Aorta (tissue), 5 donors: ENCODE data around the gene PHLDA2. TPM values are rescaled to one million over a fixed set of nuclear protein-coding genes. Genes with fewer than 3 reads are reported as not detected.

ENCODE experiments used
- ATAC-seq: fragments of 200-7000 bp; cut with Tn5 transposase; one replicate; pipeline ENCODE4 v1.9.1; 2022; ENCODE audit warnings: moderate library complexity; ENCODE audit not compliant: low FRiP score
- DNase-seq, 2 donors: peaks; one replicate each; pipeline ENCODE4 v3.0.0-alpha.2; 2020
- H3K27ac ChIP-seq, 2 donors: one replicate each; pipeline ENCODE4 v1.5.1; 2013; ENCODE audit warnings: low read length in 2 of 2, mild to moderate bottlenecking in 2 of 2, moderate library complexity in 2 of 2, control low read depth in 1 of 2, inconsistent platforms in 1 of 2, low read depth in 1 of 2
- H3K27me3 ChIP-seq, 2 donors: one replicate each; pipeline ENCODE4 v1.6.1; 2013; ENCODE audit warnings: control low read depth in 1 of 2, low read length in 1 of 2, mild to moderate bottlenecking in 1 of 2, moderate library complexity in 1 of 2; ENCODE audit not compliant: insufficient read depth in 2 of 2, control insufficient read depth in 1 of 2
- H3K36me3 ChIP-seq, 2 donors: one replicate each; pipeline ENCODE4 v1.6.1; 2013; ENCODE audit warnings: control low read depth in 1 of 2, low read length in 1 of 2, mild to moderate bottlenecking in 1 of 2; ENCODE audit not compliant: insufficient read depth in 2 of 2, control insufficient read depth in 1 of 2
- H3K4me1 ChIP-seq, 2 donors: one replicate each; pipeline ENCODE4 v1.6.1; 2013; ENCODE audit warnings: low read length in 2 of 2, control low read depth in 1 of 2, mild to moderate bottlenecking in 1 of 2, moderate library complexity in 1 of 2; ENCODE audit not compliant: insufficient read depth in 2 of 2, control insufficient read depth in 1 of 2
- H3K4me3 ChIP-seq, 2 donors: one replicate each; pipeline ENCODE4 v1.5.1; 2013; ENCODE audit warnings: low read length in 2 of 2, control low read depth in 1 of 2, mild to moderate bottlenecking in 1 of 2
- H3K9me3 ChIP-seq: one replicate; pipeline ENCODE4 v1.6.1; 2013; ENCODE audit warnings: mild to moderate bottlenecking, low read length; ENCODE audit not compliant: control insufficient read depth
- WGBS, 2 donors: extraction: QIAGEN DNeasy Blood & Tissue Kit; methylation state at CpG; one replicate each; pipeline ENCODE4 v1.1.7; 2013; 5-methylcytosine and 5-hydroxymethylcytosine counted together
- intact Hi-C, 2 donors: fragments of 100-400 bp; cut with DNase I; formaldehyde crosslinking; loops; one replicate each; pipeline versions ENCODE4 v1.14.2 to v1.15.0; 2022
- polyA plus RNA-seq, 2 donors: library from polyadenylated mRNA; stranded (reverse); fragments of 200-250 nt; gene quantifications; one replicate each; pipeline ENCODE4 v1.2.3, GENCODE V29; 2013
- total RNA-seq, 2 donors: library from RNA; stranded (reverse); fragmentation: NEBNext Ultra II Directional; extraction: Animal tissue kit (Norgen Biotek cat#: 25700); gene quantifications; one replicate each; pipeline ENCODE4 v1.2.1, GENCODE V29; 2021
- donor health status: healthy with polysubstance abuse.
- donor health status: Bipolar disorder and iron deficiency.
- donor health status: DM: no; HTN: no; CAD: no.
- donor health status: DM: no; HTN: no; CAD: no.
- donor health status: DM: yes; HTN: yes; CAD: no.

The PHLDA2 gene
- total and polyA plus RNA-seq, 4 donors = 6.4 to 17.2 (median 7.2) TPM

DNA sequence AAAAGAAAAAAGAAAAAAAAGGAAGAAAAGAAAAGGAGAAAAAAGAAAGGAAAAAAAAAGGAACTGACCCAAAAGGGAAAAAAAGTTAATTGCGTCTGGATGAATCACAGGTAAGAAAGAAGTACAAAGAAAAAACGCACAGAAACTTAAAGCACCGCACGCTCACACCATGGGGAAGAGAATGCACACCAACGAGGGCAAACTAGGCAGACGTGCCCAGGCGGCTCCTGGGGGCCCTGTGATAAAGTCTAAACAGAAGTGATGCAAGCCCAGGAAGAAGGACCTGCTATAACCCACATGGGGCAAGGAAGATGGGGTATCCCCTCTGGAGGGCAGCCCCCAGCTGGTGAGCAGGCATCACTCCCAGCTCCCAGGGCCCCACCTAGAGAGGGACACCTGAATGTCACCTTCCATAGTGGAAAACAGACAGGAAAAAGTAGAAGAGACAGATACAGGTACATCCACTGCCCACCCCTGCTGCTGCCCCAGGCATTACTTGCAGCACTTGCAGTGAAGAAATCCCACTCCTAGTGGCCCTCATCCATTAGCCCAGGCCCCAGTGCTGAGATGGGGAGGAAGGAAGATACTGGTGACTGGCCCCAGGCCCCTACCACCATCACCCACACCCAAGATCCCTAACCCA lies 34.0 kb upstream of the PHLDA2 start:
- intact Hi-C loops = no loop called here
- Histone ChIP-seq H3K4me3 (no peak overlapping the region), H3K27me3 (no peaks in the 10 kb centered on the region), H3K9me3 (no peaks in the 10 kb centered on the region), H3K36me3 (peaks cover 0 to 16% of the 10 kb centered on the region in 2 donors), H3K4me1 (no peaks in the 10 kb centered on the region), H3K27ac (no peak overlapping the region)
- DNase-seq (no peak), ATAC-seq (no peak)
- 84 to 88% methylated on average over 7 of the region's 7 CpGs for whole genome bisulfite sequencing, 2 donors

DNA sequence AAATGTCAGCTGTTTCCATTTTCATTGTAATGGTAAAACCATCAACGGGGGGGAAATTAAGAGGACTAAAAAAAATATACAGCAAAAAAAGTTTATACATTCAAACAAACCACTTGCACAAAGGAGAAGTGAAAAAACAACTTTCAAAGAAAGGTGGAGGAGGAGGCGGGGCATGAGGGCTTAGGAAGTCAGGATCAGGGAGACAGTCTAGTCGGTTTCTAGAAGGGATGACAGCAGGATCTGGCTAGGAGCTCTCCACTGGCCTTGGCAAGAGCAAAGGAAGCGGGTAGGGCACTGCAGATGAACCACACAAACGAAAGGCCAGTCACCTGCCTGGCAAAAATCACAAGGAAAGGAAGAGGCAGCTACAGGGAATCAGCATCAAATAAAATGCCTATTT lies 31.9 kb upstream of the PHLDA2 start:
- no peak overlapping the region for H3K4me3 ChIP-seq
- WGBS, 2 donors = 76 to 81% methylated on average over 5 of the region's 5 CpGs
- no peaks in the 10 kb centered on the region for H3K27me3 ChIP-seq
- intact Hi-C loops = no loop called here
- H3K27ac ChIP-seq = no peak overlapping the region
- H3K36me3 ChIP-seq = peaks cover 0 to 15% of the 10 kb centered on the region in 2 donors
- H3K4me1 ChIP-seq = no peaks in the 10 kb centered on the region
- DNase-seq (no peak), ATAC-seq (no peak)
- H3K9me3 ChIP-seq = no peaks in the 10 kb centered on the region

DNA sequence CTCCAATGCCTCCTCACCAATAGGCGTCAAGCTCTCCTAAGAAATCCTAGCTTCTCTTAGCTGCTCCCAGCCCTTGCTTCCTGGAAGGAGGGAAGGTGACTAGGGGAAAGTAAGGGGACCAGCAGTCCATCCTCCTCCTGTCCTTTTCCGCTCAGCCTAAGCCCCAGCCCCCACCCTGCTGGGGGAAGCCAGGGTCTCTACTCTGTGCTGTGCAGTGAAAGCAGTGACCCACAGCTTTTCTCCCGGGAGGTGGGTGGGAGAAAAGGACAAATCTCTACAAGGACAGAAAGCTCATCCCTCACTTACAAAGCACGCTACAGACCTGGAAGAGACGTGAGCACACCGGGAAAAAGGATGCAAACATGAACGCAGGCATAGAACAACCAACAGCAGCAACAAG lies 30.9 kb upstream of the PHLDA2 start:
- no peaks in the 10 kb centered on the region for H3K27me3 ChIP-seq
- DNase-seq = no peak
- intact Hi-C loops = no loop called here
- no peak for ATAC-seq
- WGBS, 2 donors = 91 to 92% methylated on average over 7 of the region's 7 CpGs
- H3K4me3 ChIP-seq = no peak overlapping the region
- no peak overlapping the region for H3K27ac ChIP-seq
- peaks cover 2 to 13% of the 10 kb centered on the region in 2 donors for H3K36me3 ChIP-seq
- no peaks in the 10 kb centered on the region for H3K9me3 ChIP-seq
- H3K4me1 ChIP-seq = no peaks in the 10 kb centered on the region

DNA sequence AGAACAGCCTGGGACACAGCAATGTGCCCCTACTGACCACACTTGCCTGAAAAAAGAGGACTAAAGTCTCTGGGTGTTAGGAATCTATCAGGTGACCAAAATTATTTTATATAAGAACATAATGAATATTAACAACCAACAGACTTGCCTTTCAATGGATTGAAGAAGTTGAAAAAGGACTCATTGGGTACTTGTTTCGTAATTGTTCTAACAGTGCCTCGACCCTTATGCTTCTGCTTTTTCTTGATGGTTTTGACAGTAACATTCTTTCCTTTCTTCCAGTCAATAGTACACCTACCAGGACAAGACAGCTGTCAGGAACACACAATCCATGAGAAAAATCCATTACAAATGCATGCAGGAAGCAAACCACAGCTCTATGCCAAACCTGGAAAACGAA lies 29.0 kb upstream of the PHLDA2 start:
- Histone ChIP-seq H3K9me3 (no peaks in the 10 kb centered on the region), H3K36me3 (peaks cover 5 to 7% of the 10 kb centered on the region in 2 donors), H3K27ac (no peak overlapping the region), H3K27me3 (no peaks in the 10 kb centered on the region), H3K4me1 (no peaks in the 10 kb centered on the region), H3K4me3 (no peak overlapping the region)
- DNase-seq (no peak), ATAC-seq (no peak)
- intact Hi-C loops = no loop called here
- WGBS, 2 donors = 84 to 89% methylated on average over 3 of the region's 3 CpGs

DNA sequence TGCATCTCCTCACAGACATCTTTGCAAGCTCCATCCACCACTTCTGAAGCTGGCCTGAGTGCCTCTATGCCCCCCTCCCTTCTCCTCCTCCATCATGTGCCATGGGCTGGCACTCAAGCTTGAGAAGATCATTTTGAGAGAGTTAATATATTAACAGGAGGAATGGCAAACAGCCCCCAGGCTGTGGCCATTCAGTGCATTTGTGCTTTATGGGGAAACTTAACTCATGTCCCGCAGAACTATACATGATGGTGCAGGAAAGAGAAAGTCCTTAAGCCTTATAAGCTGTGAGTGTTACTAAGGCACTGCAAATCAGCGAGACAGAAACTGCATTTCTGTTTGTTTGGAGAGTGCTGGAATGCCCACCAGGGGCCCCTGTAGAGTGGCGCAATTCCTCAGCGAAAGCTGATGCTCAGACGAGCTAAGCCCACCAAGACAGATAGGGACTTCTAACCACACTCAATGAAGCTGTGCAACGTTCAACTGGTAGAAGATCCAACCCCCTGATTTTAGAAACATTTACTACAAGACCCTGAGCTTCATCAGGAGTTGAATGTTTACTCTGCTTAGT lies 26.8 kb upstream of the PHLDA2 start:
- Histone ChIP-seq H3K27ac (no peak overlapping the region), H3K27me3 (no peaks in the 10 kb centered on the region), H3K4me1 (no peaks in the 10 kb centered on the region), H3K9me3 (no peaks in the 10 kb centered on the region), H3K36me3 (peaks cover 5 to 13% of the 10 kb centered on the region in 2 donors), H3K4me3 (no peak overlapping the region)
- intact Hi-C loops = no loop called here
- ATAC-seq (no peak), DNase-seq (no peak)
- 76 to 78% methylated on average over 6 of the region's 6 CpGs for WGBS, 2 donors

DNA sequence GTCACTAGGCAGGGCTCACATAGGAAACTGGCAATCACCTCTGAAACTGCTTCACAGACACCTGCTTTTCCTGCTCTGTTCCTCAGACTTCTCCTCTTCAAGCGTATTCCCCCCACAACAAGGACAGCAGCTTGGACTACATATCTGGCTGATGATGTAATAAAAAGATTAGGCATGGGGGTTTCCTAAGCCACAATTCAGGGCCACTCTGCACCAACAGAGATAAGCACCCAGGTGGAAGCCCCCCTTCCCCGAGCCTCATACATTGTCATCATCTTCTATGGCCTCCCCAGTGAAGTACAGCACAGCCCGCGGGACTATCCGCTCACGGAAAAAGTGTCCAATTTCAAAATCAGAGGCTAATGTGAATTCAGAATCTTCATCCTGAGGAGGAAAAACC lies 25.0 kb upstream of the PHLDA2 start:
- WGBS, 2 donors = 88 to 92% methylated on average over 6 of the region's 6 CpGs
- intact Hi-C loops = no loop called here
- ATAC-seq = no peak

DNA sequence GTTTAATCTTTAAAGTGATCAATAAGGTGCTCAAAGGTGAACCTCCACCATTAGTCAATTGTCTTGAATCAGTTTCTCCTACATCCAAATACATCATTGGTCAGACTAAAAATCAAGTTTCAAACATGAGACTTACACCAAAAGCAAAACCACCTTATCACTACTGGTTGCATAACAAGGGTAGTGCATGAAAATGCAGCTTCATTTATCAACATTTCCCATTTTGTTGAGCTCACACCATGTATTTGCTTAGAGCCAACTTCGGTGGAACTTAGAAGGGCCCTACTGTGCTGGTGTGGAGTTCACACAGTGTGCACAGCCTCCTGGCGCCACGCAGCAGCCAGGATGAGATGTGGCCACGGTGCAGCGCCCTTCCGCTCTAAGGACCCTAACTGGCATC lies 23.1 kb upstream of the PHLDA2 start:
- no peak overlapping the region for H3K27ac ChIP-seq
- H3K36me3 ChIP-seq = peaks cover 5 to 14% of the 10 kb centered on the region in 2 donors
- intact Hi-C loops = no loop called here
- ATAC-seq = no peak
- no peak overlapping the region for H3K4me3 ChIP-seq
- no peak for DNase-seq
- H3K9me3 ChIP-seq = no peaks in the 10 kb centered on the region
- 71 to 72% methylated on average over 6 of the region's 6 CpGs for WGBS, 2 donors
- H3K27me3 ChIP-seq = no peaks in the 10 kb centered on the region
- H3K4me1 ChIP-seq = no peaks in the 10 kb centered on the region

More for the DNA sequence above, 25.0 kb upstream of the PHLDA2 start:
- H3K36me3 ChIP-seq = peaks cover 5 to 13% of the 10 kb centered on the region in 2 donors
- H3K4me3 ChIP-seq = no peak overlapping the region
- no peak for DNase-seq
- H3K4me1 ChIP-seq = no peaks in the 10 kb centered on the region
- no peaks in the 10 kb centered on the region for H3K9me3 ChIP-seq
- no peaks in the 10 kb centered on the region for H3K27me3 ChIP-seq
- no peak overlapping the region for H3K27ac ChIP-seq

DNA sequence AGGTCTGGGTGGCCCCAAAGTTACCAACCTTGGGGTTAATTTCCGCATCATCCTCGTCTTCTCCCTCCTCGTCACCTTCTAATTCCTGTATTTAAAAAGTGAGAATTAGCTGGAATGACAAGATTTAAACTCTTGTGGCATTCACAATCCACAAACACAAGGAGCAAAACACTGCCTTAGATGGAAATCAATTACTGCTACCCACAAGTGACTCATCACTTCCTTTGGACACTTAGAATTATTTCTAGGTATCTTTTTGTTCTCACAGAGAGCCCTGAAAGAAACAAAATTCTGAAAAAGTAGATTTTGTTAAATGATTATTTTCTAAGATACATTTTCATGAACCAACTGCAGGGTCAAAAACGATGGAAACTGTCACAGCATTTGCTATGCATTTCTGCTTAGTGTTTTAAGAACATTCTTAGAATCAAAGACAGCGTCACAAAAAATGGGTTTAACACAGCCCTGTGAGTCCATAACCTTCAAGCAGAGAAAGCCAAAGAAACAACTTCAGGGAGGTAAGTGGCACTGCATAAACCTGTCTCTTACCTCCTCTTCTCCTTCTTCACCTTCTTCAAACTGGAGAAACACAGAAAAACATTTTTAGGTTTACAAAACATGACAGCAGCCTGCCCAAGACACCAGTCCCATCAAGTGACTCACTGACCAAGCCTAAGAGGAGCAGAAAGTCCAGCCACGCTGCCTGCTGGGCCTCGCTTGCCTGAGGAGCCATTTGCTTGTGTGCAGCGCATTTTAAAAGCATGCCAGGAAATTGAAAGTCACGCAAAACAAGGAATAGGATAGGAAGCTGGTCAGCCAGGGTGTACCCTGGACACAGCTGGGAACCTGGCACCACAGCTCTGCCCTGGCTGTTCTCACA lies 22.3 kb upstream of the PHLDA2 start:
- Histone ChIP-seq H3K9me3 (no peaks in the 10 kb centered on the region), H3K36me3 (peaks cover 5 to 14% of the 10 kb centered on the region in 2 donors), H3K27ac (peak overlapping the region in 1 of 2 donors; percentile 16), H3K27me3 (no peaks in the 10 kb centered on the region), H3K4me1 (no peaks in the 10 kb centered on the region), H3K4me3 (no peak overlapping the region)
- intact Hi-C loops = no loop called here
- DNase-seq (no peak), ATAC-seq (no peak)
- 76 to 79% methylated on average over 9 of the region's 9 CpGs for WGBS, 2 donors
